H54 (cell line): ENCODE measurements around the gene CD247.

Experiments used
- DNase-seq: peaks from one replicate; pipeline ENCODE4 v3.0.0; 2011; ENCODE audit warnings: low spot score, mixed read lengths; ENCODE audit not compliant: insufficient read length
- FAIRE-seq: peaks from 3 replicates; lab custom pipeline; 2011; peaks lifted over from hg19 to GRCh38; lab: Jason Lieb, UNC
- POLR2A ChIP-seq: IDR thresholded peaks from 2 replicates; pipeline ENCODE4 v1.6.1; 2011; ENCODE audit warnings: low read depth, mild to moderate bottlenecking, low read length

The CD247 gene

GRCh38 chr1:167529829-167530474, 11.6 kb upstream of the CD247 start:
- FAIRE-seq (no peak), DNase-seq (no peak)
- no peak for TF ChIP-seq POLR2A

DNA sequence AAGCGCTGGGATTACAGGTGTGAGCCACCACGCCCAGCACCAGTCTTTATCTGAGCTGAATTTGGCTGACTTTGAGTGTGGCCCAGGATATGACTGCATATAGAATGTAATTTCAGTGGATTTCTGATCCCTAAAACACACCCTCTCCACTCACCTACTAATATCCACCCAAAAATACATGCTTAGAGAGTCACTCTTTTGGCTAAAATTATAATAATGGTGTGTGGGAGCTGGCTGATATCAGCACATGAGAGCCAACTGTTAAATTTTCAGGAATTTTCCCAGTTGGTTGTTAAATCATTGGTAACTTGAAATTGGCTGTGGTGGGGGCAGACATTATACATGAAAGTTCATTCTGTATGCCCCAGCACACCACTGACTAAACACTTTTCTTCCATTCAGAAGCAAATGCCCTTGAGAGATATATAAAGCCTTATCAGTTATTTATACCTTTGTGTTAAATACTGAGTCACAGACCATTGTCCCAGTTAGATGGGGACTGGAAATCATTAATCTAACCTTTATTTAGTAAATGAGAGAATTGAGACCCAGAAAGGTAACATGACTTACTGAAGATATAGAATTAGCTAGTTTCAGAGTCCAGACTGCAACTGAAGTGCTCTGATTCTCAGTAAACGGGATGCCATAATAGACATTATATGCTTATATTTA, 9.9 kb upstream of the CD247 start:
- DNase-seq (no peak), FAIRE-seq (no peak)
- TF ChIP-seq POLR2A: no peak

DNA sequence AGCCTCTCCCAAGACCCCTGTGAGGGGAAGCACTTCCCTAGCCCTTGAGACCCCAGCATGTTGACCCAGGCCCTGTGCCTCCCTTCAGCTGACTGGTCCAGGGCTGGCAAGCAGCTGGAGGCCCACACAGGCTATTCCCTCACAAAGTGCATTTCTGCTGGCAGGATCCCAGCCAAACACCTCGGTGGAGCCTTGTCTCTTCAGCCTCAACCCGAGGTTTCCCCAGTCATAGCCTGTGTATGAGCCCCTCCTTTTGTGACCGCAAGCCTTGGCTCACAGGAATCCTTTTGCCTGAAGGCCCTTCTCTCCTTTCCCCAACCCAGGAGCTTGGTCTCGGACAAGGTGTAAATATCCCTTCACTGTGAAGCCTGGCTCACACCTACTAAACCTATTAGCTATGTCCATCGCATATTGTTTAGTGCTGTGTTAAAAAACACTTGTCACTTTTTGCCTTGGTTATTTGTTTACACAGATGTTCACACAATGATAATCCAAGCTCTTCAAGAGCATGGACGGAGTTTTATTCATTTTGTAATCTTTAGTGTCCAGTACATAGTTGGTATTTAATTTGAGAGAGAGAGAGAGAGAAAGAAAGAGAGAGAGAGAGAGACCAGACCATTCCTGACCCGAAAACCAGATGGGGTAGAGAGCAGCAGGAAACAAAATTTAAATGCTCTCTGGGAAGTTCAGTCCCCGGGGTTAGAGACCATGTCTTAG, 8.5 kb upstream of the CD247 start:
- no peak for TF ChIP-seq POLR2A
- DNase-seq (no peak), FAIRE-seq (no peak)

GRCh38 chr1:167524651-167525050, 6.3 kb upstream of the CD247 start:
- no peak for DNase-seq
- no peak for TF ChIP-seq POLR2A
- no peak for FAIRE-seq

DNA sequence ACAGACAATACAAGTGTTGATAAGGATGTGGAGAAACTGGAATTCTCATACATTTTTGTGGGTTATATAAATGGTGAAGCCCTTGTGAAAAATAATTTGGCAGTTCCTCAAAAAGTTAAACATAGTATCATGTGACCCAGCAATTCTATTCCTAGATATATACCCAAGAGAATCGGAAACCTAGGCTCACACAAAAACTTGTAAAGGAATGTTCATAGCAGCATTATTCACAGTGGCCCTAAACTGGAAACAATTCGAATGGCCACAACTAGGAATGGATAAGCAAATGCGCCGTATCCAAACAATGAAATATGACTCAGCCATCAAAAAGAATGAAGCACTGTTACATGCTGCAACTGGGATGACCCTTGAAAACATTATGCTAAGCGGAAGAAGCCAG, 3.9 kb upstream of the CD247 start:
- FAIRE-seq (no peak), DNase-seq (no peak)
- TF ChIP-seq POLR2A: no peak

DNA sequence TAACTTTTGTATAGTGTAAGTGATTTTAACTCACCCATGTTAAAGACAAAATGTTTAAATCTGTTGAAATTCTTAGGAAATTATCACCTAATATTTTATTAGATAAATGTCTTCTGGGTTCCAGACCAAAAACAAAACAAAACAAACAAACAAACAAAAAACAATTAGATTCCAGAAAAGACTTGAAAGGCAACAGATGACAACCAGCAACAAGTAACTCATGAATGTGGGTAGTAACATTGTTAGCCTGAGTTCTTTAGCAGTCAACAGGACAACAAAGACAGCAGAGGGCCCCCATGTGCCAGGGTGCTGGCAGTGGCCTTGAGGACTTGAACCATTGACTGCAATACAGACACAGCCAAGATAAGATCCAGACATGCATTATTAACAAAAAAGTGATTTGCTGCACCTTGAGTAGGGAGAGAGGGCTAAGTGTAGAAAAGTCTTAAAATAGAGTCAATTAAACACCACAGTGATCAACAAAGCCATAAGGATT, 2.4 kb upstream of the CD247 start:
- TF ChIP-seq POLR2A: no peak
- FAIRE-seq (no peak), DNase-seq (no peak)

DNA sequence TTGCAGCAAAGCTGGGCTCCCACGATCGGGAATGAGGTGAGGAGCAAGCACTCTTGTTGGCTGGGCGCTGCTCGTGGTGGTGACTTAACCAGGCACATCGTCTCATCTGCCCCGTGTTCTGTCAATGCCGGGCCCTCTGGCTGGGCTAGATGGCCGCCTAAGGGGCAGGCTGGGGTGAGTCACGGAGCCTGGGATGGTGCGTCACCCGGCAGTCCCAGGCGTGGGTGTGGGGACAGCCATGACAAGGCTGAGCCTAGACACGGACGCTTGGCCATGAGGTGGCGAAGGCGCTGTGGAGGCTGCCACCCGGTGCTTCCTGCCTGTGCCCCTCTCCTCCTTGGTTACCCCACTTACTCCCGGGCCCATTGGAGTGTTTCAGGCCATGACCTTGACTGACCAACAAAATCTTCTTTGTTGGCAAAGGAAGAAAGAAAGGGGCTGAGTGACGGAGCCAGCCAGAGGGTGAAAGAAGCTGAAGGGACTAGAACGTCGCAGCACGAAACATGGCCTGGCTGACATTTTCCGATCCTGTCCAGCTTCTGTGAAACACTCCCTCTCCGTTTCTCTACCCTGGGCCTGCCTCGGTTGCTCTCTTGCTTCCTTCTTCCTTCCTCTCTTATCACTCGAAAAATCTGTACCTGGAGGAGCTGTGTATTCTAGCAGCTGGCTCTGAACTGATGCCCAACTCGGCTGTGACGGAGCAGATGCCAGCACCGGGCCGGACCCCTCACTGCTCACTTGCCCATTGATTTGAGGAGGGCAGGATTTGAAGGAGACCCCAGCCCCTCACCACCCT, 596 bp downstream of the CD247 start:
- TF ChIP-seq POLR2A: no peak
- FAIRE-seq (no peak), DNase-seq (peak; percentile 71)

- FAIRE-seq (no peak), DNase-seq (no peak)
- TF ChIP-seq POLR2A: no peak
These were observed 1.6 kb downstream of the CD247 start for GRCh38 chr1:167516404-167517388.

DNA sequence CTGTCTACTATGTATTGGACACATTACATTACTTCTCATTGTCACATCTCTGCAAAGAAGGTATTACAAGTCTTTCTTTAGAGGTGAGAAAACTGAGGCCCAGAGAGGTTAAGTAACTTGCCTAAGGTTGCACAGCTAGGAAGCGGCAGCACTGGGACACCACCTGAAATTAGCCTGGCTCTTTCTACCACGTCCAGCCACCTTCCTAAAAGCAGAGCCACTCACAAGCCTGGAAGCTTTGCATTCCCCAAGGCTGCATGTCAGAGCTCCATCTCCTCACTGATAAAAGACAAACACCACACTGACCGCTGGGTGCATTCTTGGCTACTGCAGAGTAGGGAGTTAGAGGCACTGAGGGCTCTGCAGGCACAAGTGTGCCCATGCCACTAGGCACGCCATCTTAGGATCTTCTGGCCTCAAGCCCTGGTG, 2.4 kb downstream of the CD247 start:
- DNase-seq: no peak
- no peak for FAIRE-seq
- TF ChIP-seq POLR2A: no peak

- FAIRE-seq: no peak
- TF ChIP-seq POLR2A: no peak
- DNase-seq: no peak
These were observed 2.9 kb downstream of the CD247 start for GRCh38 chr1:167515461-167515860.

- DNase-seq: no peak
- TF ChIP-seq POLR2A: no peak
- no peak for FAIRE-seq
These were observed 4.0 kb downstream of the CD247 start for GRCh38 chr1:167514288-167514687.

- no peak for TF ChIP-seq POLR2A
- FAIRE-seq (no peak), DNase-seq (no peak)
These were observed 6.2 kb downstream of the CD247 start for GRCh38 chr1:167512046-167512654.
